Measurements from ENCODE around the gene GNAQ. TPM values are rescaled to one million over a fixed set of nuclear protein-coding genes. Genes with fewer than 3 reads are reported as not detected.

Gene GNAQ
- total RNA-seq, 1 donor: 53.1 TPM

GRCh38 chr9:77843871-77844155, 187.8 kb downstream of the GNAQ start:
- TF ChIP-seq CTCF (IDR thresholded peaks at IDR 0.05; ENCODE audit: insufficient read depth, low read depth, low read length): no peak
- H3K4me3 ChIP-seq (ENCODE audit: low read depth, low read length): no peak overlapping the region
- no peak for DNase-seq (ENCODE audit: low read depth)

- no peak for TF ChIP-seq CTCF (IDR thresholded peaks at IDR 0.05; ENCODE audit: insufficient read depth, low read depth, low read length)
- no peak for DNase-seq (ENCODE audit: low read depth)
These were observed 188.3 kb downstream of the GNAQ start for GRCh38 chr9:77843076-77843870.

GRCh38 chr9:77841739-77842386, 189.7 kb downstream of the GNAQ start:
- H3K4me3 ChIP-seq (ENCODE audit: low read depth, low read length): no peak overlapping the region
- no peak for DNase-seq (ENCODE audit: low read depth)
- TF ChIP-seq CTCF (IDR thresholded peaks at IDR 0.05; ENCODE audit: insufficient read depth, low read depth, low read length): peak; percentile 16

More at GRCh38 chr9:77843076-77843870, 188.3 kb downstream of the GNAQ start:
- H3K4me3 ChIP-seq (ENCODE audit: low read depth, low read length): no peak overlapping the region

DNA sequence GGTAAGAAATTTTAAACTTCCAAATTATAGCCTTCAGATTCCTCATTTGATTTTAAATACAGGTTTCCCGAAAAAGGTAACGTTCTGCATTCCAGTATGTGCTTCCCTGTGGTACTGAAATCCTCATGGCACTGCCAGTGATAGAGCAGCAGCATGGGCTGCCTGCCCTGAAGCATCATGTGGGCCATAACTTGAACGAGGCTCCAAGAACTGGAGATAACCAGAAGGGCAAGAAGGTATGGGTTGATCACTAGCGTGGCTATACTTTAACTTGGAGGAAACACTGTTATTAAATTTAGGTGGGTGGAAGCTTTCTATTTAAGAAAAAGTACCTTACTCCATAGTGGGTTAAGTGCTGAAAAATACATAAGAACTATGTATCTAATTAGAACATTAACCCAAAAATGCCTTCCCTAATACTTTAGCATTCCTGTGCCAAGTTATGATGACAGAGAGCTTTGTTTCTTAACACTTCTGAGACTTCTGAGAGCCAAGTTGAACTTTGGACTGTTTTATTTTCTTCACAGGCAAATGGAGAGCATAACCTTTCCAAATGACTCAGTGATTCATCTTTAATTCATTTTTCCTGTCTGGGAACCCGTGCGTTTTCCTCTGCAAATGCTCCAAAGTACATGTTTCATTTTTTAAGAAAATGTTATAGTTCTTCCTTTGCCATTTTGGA, 192.0 kb downstream of the GNAQ start:
- no peak overlapping the region for H3K4me3 ChIP-seq (ENCODE audit: low read depth, low read length)
- peak; percentile 73 for DNase-seq (ENCODE audit: low read depth)
- TF ChIP-seq CTCF (IDR thresholded peaks at IDR 0.05; ENCODE audit: insufficient read depth, low read depth, low read length): no peak

GRCh38 chr9:77838986-77839385, 192.6 kb downstream of the GNAQ start:
- DNase-seq (ENCODE audit: low read depth): no peak
- no peak overlapping the region for H3K4me3 ChIP-seq (ENCODE audit: low read depth, low read length)

More at GRCh38 chr9:77838986-77839385, 192.6 kb downstream of the GNAQ start:
- no peak for TF ChIP-seq CTCF (IDR thresholded peaks at IDR 0.05; ENCODE audit: insufficient read depth, low read depth, low read length)

All from fibroblast of villous mesenchyme (primary cell).